OCI-LY3 (cell line): ENCODE data around the gene CBX4.
A peak's percentile ranks its signal among the peaks of the same experiment; 100 is the strongest.

Experiments
- H2AFZ ChIP-seq: fragments of 200-600, 300-600 bp; shearing (Covaris generic); 2 replicates; pipeline ENCODE4 v1.6.0; 2014; ENCODE audit warnings: antibody characterized with exemption, low read depth, low read length
- H3K27ac ChIP-seq: fragments of 200-600, 300-600 bp; sonication (generic); 2 replicates; pipeline ENCODE4 v1.5.1; 2014; ENCODE audit warnings: mild to moderate bottlenecking, low read length, moderate library complexity, mixed read lengths
- H3K27me3 ChIP-seq: fragments of 200-600, 300-600 bp; sonication (generic); 2 replicates; pipeline ENCODE4 v1.6.1; 2014; ENCODE audit warnings: low read depth, low read length, mixed read lengths
- H3K36me3 ChIP-seq: fragments of 200-600, 300-600 bp; sonication (generic); replicated peaks from 2 replicates; pipeline ENCODE3; 2014; ENCODE audit warnings: low read depth, low read length, mixed read lengths
- H3K4me1 ChIP-seq: fragments of 300-600, 200-600 bp; sonication (generic); 2 replicates; pipeline ENCODE4 v1.6.1; 2014; ENCODE audit warnings: low read length, mixed read lengths
- H3K4me2 ChIP-seq: fragments of 200-600, 300-600 bp; sonication (generic); 2 replicates; pipeline ENCODE4 v1.6.1; 2014; ENCODE audit warnings: low read length, mixed read lengths
- H3K4me3 ChIP-seq: fragments of 300-600, 200-600 bp; sonication (generic); 2 replicates; pipeline ENCODE4 v1.5.1; 2014; ENCODE audit warnings: antibody characterized with exemption, mild to moderate bottlenecking, low read length, moderate library complexity
- H3K79me2 ChIP-seq: fragments of 300-600, 200-600 bp; shearing (Covaris generic); 2 replicates; pipeline ENCODE4 v1.6.1; 2014; ENCODE audit warnings: mild to moderate bottlenecking, low read length, mixed read lengths
- H3K9ac ChIP-seq: fragments of 300-600, 200-600 bp; shearing (Covaris generic); 2 replicates; pipeline ENCODE4 v1.6.0; 2014; ENCODE audit warnings: mild to moderate bottlenecking, low read length, moderate library complexity
- H3K9me3 ChIP-seq: fragments of 200-600, 300-600 bp; shearing (Covaris generic); 2 replicates; pipeline ENCODE4 v1.6.1; 2014; ENCODE audit warnings: low read length, mixed read lengths; ENCODE audit not compliant: insufficient read depth
- H4K20me1 ChIP-seq: fragments of 200-600, 300-600 bp; sonication (generic); 2 replicates; pipeline ENCODE4 v1.6.1; 2016; ENCODE audit warnings: low read length, mixed read lengths; ENCODE audit not compliant: insufficient read depth
- EZH2phosphoT487 ChIP-seq: fragments of 200-600 bp; shearing (Covaris generic); IDR thresholded peaks from 2 replicates; pipeline ENCODE4 v1.6.1; 2018; ENCODE audit warnings: antibody characterized with exemption, mixed run types, low read depth
- TF ChIP-seq, protein P1 (sequence below): fragments of 200-600, 300-600 bp; sonication (generic); IDR thresholded peaks from 2 replicates; pipeline ENCODE4 v1.5.1; 2014; ENCODE audit warnings: antibody characterized with exemption, low read length, low read depth

Gene CBX4

GRCh38 chr17:79790805-79791734, 48.2 kb downstream of the CBX4 start:
- H3K27me3 ChIP-seq = no peaks in the 10 kb centered on the region

DNA sequence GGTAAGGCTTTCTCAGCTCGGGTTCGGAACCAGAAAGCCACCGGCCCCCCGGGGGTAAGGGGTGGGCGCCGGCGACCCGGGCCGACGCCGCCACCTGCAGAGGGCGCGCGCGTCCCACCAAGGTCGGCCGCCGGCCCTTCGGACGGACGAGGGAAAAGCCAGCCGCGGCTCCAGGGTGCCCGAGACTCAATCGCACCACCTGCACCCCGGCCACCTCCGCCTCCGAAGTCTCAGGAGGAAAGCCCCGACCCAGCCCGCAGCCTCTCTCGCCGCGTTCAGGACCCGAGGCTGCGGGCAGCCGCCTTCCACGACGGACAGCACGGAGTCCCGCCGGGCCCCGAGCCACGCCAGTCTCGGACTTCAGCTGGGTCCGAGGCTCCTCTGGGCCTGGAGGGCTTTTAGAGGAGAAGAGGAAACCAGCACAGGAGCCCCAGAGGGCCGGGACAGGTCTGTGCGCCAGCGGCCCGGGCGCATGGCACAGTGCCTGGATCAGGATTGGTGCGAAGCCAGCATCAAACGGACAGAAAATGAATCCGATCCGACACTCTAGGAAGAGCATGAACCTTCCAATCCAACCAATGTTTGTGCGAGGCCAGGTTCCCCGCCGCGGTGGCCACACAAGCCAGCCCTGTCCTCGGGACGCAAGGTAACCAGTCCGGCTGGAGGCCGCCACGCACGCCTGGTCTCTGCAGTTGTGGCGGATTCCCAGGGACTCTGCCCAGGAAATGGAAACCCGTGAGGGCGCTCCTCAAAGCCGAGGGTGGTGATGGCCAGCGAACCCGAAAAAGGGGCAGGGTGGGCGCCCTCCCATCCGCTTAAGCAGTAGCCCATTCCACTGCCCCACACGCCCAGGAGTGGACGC, 49.1 kb downstream of the CBX4 start:
- Histone ChIP-seq H3K27ac (no peak overlapping the region), H3K4me2 (peak overlapping the region; percentile 57), H3K27me3 (no peaks in the 10 kb centered on the region), H3K79me2 (peaks cover 8% of the 10 kb centered on the region), H2AFZ (no peak overlapping the region), H3K4me1 (no peaks in the 10 kb centered on the region), H3K4me3 (peak overlapping the region; percentile 66), H3K36me3 (peaks cover 18% of the 10 kb centered on the region), H4K20me1 (no peaks in the 10 kb centered on the region), H3K9me3 (no peaks in the 10 kb centered on the region), H3K9ac (peak overlapping the region; percentile 35; the same call in 1 of the 2 replicates)
- TF ChIP-seq, protein P1, sequence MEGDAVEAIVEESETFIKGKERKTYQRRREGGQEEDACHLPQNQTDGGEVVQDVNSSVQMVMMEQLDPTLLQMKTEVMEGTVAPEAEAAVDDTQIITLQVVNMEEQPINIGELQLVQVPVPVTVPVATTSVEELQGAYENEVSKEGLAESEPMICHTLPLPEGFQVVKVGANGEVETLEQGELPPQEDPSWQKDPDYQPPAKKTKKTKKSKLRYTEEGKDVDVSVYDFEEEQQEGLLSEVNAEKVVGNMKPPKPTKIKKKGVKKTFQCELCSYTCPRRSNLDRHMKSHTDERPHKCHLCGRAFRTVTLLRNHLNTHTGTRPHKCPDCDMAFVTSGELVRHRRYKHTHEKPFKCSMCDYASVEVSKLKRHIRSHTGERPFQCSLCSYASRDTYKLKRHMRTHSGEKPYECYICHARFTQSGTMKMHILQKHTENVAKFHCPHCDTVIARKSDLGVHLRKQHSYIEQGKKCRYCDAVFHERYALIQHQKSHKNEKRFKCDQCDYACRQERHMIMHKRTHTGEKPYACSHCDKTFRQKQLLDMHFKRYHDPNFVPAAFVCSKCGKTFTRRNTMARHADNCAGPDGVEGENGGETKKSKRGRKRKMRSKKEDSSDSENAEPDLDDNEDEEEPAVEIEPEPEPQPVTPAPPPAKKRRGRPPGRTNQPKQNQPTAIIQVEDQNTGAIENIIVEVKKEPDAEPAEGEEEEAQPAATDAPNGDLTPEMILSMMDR = peak; percentile 49
- no peak for TF ChIP-seq EZH2phosphoT487

More at GRCh38 chr17:79790805-79791734, 48.2 kb downstream of the CBX4 start:
- TF ChIP-seq, protein P1 = no peak
- no peak for TF ChIP-seq EZH2phosphoT487
- H3K9me3 ChIP-seq = no peaks in the 10 kb centered on the region
- H3K27ac ChIP-seq = no peak overlapping the region
- H3K79me2 ChIP-seq = peaks cover 16% of the 10 kb centered on the region
- H3K4me1 ChIP-seq = peaks cover 5% of the 10 kb centered on the region; the same call in 1 of the 2 replicates
- peaks cover 22% of the 10 kb centered on the region for H3K36me3 ChIP-seq
- H3K4me3 ChIP-seq = no peak overlapping the region
- H3K4me2 ChIP-seq = no peak overlapping the region
- H3K9ac ChIP-seq = no peak overlapping the region
- no peak overlapping the region for H2AFZ ChIP-seq
- peaks cover 4% of the 10 kb centered on the region; the same call in 1 of the 2 replicates for H4K20me1 ChIP-seq

GRCh38 chr17:79788989-79789942, 50.0 kb downstream of the CBX4 start:
- H3K4me3 ChIP-seq = peak overlapping the region; percentile 66

More at GRCh38 chr17:79788989-79789942, 50.0 kb downstream of the CBX4 start:
- Histone ChIP-seq H3K9ac (peak overlapping the region; percentile 35; the same call in 1 of the 2 replicates), H3K36me3 (peaks cover 20% of the 10 kb centered on the region), H3K79me2 (no peaks in the 10 kb centered on the region), H3K27me3 (no peaks in the 10 kb centered on the region), H2AFZ (no peak overlapping the region), H3K4me1 (no peaks in the 10 kb centered on the region), H4K20me1 (no peaks in the 10 kb centered on the region), H3K27ac (no peak overlapping the region), H3K9me3 (no peaks in the 10 kb centered on the region), H3K4me2 (peak overlapping the region; percentile 57)
- TF ChIP-seq, protein P1 = no peak
- TF ChIP-seq EZH2phosphoT487 = no peak
